Urothelium cell line (cell line): ENCODE data around the gene CDH6.
"Not testable (repeated sequence)": the region's sequence is repeated elsewhere in the genome, so short reads cannot be mapped to it uniquely, and the experiment has no call there.

Source experiments
- DNase-seq: peaks from one replicate; pipeline ENCODE4 v3.0.0; 2011; ENCODE audit warnings: low spot score, mixed read lengths
- FAIRE-seq: peaks from 2 replicates; lab custom pipeline; 2011; peaks lifted over from hg19 to GRCh38; lab: Jason Lieb, UNC

CDH6 gene

GRCh38 chr5:31322946-31323345 lies 129.5 kb downstream of the CDH6 start:
- FAIRE-seq, result no peak
- DNase-seq, result no peak

- DNase-seq (no peak), FAIRE-seq (no peak)
These were observed 131.4 kb downstream of the CDH6 start for GRCh38 chr5:31324842-31325241.

GRCh38 chr5:31328040-31328733 lies 134.7 kb downstream of the CDH6 start:
- FAIRE-seq, result no peak
- no peak for DNase-seq

- no peak for FAIRE-seq
- DNase-seq, result no peak
These were observed 136.2 kb downstream of the CDH6 start for GRCh38 chr5:31329715-31330114.

- FAIRE-seq, result no peak
These were observed 138.7 kb downstream of the CDH6 start for GRCh38 chr5:31332160-31332559.

GRCh38 chr5:31333475-31333874 lies 140.0 kb downstream of the CDH6 start:
- no peak for DNase-seq
- no peak for FAIRE-seq

More at GRCh38 chr5:31332160-31332559, 138.7 kb downstream of the CDH6 start:
- no peak for DNase-seq

GRCh38 chr5:31334061-31334860 lies 140.8 kb downstream of the CDH6 start:
- DNase-seq (no peak), FAIRE-seq (no peak)

- FAIRE-seq, result no peak
These were observed 142.0 kb downstream of the CDH6 start for GRCh38 chr5:31335456-31335855.

GRCh38 chr5:31343946-31344345 lies 150.5 kb downstream of the CDH6 start:
- no peak for FAIRE-seq

More at GRCh38 chr5:31335456-31335855, 142.0 kb downstream of the CDH6 start:
- no peak for DNase-seq

GRCh38 chr5:31346896-31347551 lies 153.5 kb downstream of the CDH6 start:
- DNase-seq (no peak), FAIRE-seq (no peak)

More at GRCh38 chr5:31343946-31344345, 150.5 kb downstream of the CDH6 start:
- no peak for DNase-seq

GRCh38 chr5:31347552-31347905 lies 154.0 kb downstream of the CDH6 start:
- DNase-seq, result no peak
- no peak for FAIRE-seq

GRCh38 chr5:31350395-31350794 lies 156.9 kb downstream of the CDH6 start:
- FAIRE-seq, result no peak
- DNase-seq, result no peak

- no peak for FAIRE-seq
- DNase-seq, result no peak
These were observed 161.9 kb downstream of the CDH6 start for GRCh38 chr5:31355337-31355736.

GRCh38 chr5:31357038-31357437 lies 163.6 kb downstream of the CDH6 start:
- DNase-seq (no peak), FAIRE-seq (no peak)

- FAIRE-seq (no peak), DNase-seq (no peak)
These were observed 166.4 kb downstream of the CDH6 start for GRCh38 chr5:31359839-31360238.

- peak; percentile 49 for DNase-seq
- peak; percentile 48 for FAIRE-seq
These were observed 167.7 kb downstream of the CDH6 start for GRCh38 chr5:31361234-31361633.

GRCh38 chr5:31361704-31362528 lies 168.4 kb downstream of the CDH6 start:
- FAIRE-seq, DNase-seq: not testable (repeated sequence)

- no peak for DNase-seq
These were observed 169.0 kb downstream of the CDH6 start for GRCh38 chr5:31362529-31362900.

GRCh38 chr5:31362931-31363568 lies 169.6 kb downstream of the CDH6 start:
- DNase-seq (no peak), FAIRE-seq (no peak)

More at GRCh38 chr5:31362529-31362900, 169.0 kb downstream of the CDH6 start:
- no peak for FAIRE-seq

- no peak for FAIRE-seq
These were observed 171.6 kb downstream of the CDH6 start for GRCh38 chr5:31364881-31365636.

More at GRCh38 chr5:31364881-31365636, 171.6 kb downstream of the CDH6 start:
- no peak for DNase-seq
